T-helper 2 cell treated with Interferon-gamma antibody and Interleukin-4, amounts not matched to agents 100 ng/mL and 5 ng/mL, for 36 hours (primary cell): Measurements from ENCODE around the gene CDH4. TPM values are rescaled to one million over a fixed set of nuclear protein-coding genes. Genes with fewer than 3 reads are reported as not detected.

Experiments used
- intact Hi-C: fragments of 100-400 bp; cut with micrococcal nuclease; formaldehyde crosslinking; loops from one replicate; pipeline ENCODE4 v1.15.1; 2023
- total RNA-seq: library from RNA; stranded (reverse); gene quantifications from 2 replicates; pipeline ENCODE4 v1.2.3, GENCODE V29; 2022

The CDH4 gene
- total RNA-seq, 1 donor from 2014 or later = not detected

DNA sequence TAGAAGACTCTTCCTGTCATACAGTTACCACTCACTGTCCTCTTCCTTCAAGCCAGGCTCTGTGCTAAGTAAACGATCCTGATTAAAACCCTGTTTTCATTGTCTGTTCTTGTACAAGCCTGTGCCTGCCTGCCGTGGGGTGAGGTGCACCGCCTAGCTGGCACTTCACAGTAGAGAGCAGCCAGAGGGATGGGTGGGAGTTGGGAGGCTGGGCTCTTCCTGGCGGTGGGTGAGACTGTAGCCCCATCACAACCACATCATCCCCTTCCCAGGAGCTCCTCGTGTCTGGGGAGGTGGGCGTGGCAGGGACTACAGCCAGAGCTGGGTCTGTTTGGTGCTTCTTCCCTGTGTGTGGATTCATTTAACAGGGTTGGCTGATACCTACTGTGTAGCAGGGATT lies 431.7 kb downstream of the CDH4 start:
- intact Hi-C loops = no loop called here

DNA sequence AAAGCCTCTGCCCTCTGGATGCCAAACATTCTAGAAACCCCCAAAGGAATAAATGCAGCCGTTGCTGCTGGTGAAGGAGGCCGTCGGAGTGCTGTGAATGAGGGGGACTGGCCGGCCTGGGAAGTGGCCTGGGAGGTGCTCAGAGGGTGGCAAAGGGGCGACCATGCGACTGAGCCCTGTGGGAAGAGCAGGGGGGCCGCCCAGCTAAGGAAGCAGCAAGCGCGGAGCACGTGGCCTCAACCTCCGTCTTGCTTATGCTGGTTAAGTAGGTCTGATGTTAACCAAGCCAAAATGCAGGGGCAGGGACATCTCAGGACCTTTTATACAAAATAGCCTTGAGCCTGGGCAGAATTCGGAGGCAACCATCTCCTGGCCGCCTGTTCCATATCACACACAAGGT lies 432.1 kb downstream of the CDH4 start:
- intact Hi-C loops = no loop called here

DNA sequence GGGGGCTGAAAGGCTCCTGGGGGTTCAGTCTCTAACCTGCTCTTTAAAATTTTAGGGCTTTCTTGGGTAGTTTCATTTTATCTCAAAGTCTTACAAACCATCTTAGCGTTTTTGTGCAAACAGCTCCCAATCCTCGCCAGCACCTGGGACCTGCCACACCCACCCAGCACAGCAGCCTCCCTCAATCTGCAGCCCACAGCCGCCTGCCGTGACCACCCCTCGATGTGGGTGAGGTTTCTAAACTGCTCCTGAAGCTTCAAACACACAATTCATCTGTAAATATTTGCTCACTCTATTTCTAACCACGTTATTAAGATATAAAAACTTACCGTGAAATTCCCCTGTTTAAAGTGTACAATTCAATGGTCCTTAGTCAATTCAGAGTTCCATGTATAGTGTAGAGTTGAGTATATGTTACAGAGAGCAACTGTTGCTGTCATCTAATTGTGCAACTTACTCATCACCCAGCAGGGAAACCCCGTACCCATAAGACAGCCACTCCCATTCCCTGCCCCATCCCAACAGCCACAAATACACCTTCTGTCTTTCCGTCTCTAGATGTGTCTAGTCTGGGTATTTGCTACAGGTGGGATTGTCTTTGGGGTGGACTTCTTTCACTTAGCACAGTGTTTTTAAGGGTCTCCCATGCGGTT lies 432.6 kb downstream of the CDH4 start:
- intact Hi-C loops = no loop called here

DNA sequence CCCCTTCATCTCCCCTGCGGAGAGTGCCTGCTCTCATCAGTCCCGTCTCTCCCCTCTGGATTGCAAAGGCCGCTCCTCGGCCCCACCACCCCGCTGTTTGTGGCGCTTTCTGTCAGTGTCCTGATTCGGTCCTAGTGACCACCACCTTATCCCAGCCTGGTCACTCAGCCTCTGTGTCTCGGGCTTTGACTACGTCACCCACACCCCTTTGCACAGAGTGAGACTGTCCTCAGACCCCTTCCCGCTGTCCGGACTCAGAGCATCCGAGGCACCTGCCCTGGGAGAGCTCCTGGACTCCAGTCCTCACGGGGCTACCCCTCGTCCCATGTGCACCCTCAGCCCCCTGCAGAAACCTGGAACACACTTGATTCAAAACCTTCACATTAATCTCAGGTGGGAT lies 433.4 kb downstream of the CDH4 start:
- intact Hi-C loops = no loop called here

DNA sequence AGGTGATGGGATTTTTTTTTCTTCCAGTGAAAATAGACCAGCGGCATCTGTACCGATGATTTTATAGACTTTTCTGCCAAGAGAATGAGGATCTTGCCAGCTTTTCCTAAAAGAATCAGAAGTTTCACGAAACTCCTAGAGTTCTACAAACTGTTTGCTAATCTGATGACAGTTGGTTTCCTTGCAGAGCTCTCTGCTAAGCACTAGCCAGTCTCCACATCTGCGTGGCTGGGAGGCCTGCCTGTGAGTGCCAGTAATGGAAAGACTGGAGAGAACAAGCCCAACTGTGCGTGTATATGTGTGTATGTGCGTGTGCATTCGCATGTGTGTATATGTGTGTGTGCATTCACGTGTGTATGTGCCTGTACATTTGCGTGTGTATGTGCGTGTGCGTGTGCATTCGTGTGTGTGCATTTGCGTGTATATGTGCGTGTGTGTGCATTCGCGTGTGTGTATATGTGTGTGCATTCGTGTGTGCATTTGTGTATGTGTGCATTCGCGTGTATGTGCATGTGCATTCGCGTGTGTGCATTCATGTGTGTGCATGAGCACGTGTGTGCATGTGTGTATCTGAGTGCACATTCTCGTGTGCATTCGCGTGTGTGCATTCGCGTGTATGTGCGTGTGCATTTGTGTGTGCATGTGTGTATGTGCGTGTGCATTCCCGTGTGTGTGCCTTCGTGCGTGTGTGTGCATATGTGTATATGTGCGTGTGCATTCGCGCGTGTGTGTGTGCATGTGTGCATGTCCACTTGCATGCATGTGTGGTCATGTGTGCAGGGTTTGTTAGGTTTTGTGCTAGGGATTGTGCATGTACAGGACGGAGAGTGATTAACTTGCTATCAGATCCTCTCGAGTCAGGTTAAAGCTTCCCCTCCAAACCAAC lies 434.2 kb downstream of the CDH4 start:
- intact Hi-C loops = no loop called here

DNA sequence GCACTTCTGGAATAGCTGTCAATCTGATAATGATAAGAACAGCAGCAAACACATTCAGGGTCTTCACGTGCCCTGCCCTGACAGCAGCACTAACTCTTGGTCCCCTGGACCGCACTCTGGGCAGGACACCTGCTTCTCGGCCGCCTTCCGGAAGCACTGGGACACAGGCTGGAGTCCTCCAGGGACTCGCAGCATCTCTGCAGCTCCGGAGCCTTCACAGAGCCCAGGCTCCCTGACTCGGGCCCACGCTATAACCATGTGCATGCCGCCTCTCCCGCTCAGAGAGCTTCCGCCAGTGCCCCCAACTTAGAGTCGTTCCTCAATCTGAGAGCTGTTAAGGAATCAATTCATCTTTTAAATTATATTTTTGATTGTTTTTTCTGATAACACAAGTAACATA lies 436.4 kb downstream of the CDH4 start:
- intact Hi-C loops = no loop called here

DNA sequence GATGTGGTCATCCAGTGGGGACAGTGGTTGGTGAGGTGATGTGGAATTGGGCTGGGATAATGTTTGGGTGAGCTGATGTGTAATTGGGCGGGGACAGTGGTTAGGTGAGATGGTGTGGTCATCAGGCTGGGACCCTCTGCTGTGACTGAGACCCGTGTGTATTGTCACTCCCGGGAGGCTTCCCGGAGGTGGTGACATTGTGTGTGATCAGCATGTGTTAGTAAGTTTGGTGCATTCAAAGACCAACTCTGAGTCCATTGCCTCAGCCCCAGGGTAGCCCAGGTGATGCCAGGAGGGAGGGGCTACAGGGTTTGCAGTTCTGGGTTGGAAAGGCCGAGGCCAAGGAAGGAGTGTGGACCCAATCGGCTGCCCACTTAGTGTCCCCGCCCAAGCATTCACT lies 438.1 kb downstream of the CDH4 start:
- intact Hi-C loops = no loop called here

DNA sequence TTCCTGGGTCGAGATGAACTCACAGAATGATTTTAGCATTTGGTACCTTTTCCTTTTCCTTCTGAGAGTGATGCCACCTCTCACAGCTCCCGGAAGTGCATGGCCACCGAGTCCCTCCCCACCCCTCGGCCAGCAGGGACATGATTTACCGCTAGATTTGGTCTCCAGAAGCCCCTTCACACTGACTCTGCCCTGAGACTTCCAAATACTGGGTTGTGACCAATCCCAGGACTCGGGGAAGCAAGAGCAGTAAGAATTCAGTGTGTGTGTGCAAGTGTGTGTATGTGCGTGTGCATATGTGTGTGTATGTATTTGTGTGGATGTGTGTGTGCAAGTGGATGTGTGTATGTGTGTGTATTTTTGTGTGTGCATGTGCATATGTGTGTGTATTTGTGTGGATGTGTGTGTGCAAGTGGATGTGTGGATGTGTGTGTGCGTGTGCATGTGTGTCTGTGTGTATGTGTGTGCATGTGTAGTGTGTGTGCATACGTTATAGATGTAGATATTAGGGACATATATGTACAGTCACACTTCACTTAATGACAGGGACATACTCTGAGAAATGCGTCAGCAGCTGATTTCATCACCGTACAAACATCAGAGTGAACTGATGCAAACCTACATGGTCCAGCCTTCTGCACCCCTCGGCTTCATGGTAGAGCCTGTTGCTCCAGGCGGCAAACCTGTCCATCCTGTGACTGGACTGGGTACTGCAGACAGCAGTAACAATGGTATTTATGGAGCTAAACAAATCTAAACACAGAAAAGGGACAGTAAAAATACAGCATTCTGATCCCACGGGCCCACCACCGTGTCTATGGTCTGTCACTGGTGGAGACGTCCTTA lies 439.2 kb downstream of the CDH4 start:
- intact Hi-C loops = no loop called here

DNA sequence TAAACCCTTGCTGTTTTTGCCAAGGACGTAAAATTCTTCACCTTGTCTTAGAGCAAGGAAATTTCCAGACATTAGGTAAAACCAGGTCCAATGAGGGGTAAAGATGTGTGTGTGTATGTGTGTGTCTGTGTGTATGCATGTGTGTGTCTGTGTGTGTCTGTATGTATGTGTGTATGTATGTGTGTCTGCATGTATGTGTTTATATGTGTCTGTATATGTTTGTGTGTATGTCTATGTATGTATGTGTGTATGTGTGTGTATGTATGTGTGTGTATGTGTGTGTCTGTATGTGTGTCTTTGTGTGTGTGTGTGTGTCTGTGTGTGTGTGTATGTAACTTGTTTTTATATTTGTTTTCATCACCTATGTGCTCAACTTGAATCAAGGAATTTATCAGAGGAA lies 439.9 kb downstream of the CDH4 start:
- intact Hi-C loops = no loop called here

DNA sequence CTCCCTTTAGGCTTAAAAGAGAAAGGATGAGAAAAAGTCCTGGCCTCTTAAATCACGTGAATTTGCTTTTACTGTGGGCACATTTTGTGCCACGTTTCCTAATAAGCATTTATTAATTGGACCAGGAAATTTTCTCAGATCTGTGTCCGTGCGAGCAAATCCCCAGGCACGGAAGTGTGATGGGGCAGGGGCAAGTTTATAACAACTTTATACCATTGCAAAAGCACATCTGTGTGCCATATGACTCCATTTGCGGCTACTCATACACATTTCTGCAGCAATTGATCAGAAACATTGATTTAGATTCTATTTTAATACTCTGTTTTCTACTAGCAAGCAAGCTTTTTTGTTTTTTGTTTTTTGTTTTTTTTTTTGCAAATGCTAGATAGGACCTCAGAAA lies 440.4 kb downstream of the CDH4 start:
- intact Hi-C loops = no loop called here

DNA sequence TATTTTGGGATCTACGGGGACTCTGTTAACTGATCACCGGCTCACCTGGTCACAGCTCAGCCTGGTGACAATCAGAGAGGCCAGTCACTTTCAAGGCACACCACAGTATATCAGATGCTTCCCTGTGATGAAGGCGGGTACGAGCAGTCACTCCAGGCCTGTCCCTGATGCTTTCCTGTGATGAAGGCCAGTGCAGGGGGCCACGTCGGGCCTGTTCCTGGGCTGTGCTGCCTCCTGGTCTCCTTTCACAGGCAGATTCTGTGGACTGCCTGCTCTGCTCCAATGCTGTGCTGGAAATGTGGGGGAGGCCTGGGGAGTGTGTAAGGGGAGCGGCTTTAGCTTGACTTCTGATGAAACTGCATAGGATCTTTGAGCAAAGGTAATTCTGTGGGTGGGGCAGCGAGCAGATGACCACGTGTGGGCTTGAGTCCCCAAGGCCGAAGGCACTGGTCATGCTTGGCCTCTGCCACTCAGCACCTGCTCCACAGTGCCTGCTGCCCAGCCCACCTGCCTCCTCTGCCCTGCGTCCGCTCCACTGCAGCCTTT lies 441.1 kb downstream of the CDH4 start:
- intact Hi-C loops = no loop called here

DNA sequence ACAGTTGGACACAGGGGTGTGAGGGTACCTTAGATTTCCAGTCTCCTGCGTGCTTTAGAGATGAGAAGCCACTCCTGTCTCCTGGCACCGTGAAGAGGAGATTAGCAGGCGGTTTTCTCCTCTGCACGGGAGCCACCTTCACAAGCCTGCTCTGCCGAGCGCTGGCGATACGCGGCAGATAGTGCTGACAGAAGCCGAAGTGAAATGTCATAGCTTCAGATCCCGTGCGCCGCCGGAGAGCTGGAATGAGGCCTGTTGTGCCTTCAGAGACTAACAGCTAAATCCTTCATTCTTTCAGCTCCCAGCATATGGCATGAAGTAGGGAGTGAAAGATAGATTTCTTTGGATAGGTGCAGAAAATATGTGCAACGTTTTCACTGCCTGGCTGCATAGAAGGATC lies 442.6 kb downstream of the CDH4 start:
- intact Hi-C loops = no loop called here

DNA sequence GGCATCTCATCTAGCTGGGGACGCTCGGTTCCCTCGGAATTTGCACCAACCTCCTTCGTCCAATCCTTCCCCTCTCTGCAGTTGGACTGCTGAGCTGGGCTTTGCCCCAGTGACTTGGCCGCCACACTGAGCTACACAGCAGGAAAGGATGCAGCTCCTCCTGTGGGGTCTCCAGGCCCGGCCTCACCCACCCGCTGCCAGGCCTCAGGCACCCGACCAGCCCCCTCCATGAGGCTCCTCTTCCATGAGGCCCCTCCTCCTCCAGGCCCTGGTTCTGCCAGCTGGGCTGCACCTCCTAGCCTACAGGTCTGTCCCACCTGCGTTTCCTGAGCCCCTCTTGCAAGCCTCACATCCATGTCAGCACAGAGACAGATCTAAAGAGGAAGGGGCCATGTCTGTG lies 443.7 kb downstream of the CDH4 start:
- intact Hi-C loops = no loop called here

DNA sequence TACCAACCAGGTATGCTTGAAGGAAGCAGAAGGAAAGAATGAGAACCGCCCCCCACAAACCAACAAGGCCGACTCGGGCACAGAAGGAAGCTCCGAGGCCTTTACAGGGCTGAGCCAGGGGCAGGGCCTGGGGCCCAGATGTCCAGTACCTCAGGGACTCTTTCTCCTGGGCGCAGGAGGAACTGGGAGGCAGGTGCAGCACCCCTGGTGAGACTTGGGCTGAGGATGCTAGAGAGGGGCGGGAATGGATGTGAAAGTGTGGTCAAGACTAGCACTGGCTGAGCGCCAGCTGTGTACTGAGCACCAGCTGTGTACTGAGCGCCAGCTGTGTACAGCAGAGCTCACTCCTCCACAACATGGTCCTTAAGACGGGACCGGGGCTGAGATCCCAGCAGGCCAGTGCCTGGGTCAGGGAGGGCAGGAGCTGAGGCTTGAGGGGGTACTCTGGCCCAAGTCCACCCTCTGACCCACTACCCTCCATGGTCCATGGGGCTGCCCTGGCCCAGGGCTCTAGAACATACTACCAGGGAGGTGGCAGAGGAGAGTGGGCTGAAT lies 444.2 kb downstream of the CDH4 start:
- intact Hi-C loops = no loop called here

DNA sequence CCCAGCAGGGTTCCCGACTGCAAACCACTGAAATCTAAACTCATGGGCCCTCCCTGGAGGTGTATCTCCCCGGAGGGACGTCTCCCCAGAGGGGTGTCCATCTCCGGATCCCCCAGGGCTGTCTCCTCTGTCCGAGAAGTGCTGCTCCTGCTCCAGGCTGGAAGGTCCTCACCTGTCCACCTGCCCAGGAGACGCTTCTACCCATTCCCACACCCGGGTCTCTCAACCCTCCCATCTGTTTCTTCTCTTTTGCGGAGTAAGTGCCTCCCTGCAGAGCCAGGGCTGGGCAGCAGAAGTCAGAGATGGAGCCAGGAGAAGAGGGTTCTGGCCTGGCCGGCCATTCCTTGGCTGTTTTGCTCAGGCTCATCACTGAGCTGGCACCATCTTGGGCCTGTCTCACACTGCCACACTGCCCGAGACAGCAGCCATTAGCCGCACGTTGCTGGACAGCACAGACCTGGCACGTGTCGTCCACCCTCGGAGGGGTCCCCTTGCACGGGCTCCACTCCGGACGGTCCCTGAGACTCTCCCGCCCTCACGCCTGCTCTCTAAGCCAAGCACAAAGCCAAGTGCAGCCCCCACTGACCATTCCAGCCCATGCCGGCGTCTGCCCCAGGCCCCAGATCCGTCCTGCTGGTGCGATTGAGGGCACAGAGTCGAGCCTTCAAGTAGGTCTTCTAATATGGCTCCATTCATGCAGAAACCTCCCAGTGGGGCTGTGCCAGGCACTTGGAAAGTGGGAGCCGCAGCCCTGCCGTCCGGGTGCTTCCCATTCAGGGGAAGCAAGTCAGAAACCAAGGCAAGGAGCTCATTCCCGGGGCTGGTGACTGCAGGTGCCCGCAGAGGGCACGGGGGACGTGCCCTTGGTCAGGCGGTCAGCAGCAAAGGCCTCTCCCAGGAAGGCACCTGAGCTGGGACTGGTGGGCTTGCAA lies 445.9 kb downstream of the CDH4 start:
- intact Hi-C loops = no loop called here

DNA sequence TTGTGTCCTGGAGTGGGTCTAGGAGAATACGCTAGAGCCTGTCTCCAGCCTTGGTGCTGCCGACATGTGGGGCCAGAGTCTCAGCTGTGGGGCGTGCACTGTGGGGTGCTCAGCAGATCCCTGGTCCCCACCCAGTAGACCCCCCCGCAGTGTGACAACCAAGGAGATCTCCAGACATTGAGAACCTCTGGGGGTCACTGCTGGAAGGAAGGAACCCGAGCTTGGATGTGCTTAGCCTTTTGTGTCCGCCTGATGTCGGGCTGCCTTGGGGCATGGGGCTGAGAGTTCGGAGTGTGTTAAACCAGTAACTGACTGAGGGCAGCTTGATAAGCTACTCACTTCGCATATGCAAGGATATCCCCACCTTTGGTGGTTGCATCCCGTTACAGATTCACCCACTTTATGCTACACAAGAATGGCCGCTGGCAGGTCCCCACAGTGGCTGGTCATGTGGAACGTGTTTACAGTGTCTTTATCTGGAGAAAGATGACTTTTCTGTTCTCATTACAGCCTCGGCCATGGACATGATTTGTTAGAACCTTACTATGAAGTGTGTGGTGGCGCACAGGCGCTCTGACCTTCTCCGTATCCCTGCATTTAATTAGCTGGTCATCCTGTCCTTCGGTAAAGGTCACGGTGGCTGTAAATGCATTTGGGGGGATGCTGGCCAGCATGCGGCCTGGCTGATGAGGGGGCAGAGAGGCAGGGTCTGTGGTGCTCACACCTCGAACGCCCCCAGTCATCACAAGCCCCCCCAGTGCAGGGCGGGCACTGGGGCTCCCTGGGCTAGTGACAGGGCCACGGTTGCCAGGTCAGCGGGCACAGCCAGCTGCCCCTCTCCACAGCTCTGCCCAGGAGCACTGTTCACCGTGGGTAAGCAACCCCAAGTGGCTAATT lies 446.8 kb downstream of the CDH4 start:
- intact Hi-C loops = no loop called here

DNA sequence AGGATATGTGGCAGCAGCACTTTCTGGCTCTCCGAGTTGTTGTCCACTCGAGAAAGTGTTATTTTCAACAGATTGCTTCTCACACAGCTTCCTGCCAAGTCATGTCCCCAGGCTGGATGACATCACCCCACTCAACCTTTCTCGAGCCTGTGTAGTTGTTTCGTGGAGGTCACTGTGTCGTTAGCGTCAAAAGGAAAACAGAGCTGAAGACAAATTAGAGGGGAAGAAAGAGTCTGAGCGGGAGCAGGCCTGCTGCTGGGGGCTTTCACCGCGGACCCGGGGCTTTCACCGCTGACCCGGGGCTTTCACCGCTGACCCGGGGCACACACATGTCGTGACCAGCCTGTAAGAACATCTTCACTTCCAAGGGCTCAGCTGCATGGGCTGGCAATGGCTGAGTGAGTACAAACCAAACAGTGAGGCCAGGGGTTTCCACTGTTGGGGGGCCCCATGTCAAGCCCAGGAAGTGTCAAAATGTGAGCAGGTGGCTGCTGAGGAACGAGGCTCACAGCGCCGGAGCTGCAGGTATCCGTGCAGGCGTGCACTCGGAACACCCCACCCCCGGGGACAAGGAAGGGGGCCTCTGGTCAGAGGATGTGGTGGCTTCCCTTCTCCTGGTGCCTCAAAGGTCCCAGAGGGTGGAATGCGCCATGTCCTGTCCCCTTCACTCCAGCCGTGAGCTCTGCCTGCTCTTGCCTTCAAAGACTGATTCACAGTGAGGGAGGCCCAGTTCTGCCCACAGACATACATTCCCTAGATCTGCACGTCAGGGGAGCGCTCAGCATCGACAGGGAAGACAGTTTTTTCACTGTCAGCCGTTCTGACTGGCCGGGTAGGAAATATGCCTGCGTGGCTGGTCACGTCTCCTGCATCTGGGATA lies 447.7 kb downstream of the CDH4 start:
- intact Hi-C loops = no loop called here

DNA sequence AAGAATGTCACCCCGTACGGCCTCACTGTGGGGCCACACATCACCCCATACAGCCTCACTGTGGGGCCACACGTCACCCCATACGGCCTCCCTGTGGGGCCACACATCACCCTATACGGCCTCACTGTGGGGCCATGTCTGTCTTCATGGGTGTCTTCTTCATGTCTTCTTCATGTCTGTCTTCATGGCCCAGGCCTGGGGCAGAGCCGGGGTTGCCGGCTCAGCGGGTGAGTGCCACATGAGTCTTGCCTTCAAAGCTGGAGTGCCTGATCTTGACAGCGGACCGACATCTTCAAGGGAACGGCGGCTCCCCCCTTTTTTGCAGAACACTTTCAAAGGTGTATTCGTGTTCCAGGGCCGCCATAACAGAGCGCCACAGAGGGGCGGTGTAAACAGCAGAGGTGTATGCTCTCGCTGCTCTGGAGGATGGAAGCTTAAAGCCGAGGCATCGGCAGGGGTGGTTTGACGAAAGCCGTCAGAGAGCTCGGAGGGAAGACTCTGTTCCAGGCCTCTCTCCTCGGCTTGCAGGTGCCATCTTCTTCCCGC lies 448.6 kb downstream of the CDH4 start:
- intact Hi-C loops = no loop called here
